ENCODE results near the gene IL20RA. TPM values are rescaled to one million over a fixed set of nuclear protein-coding genes. Genes with fewer than 3 reads are reported as not detected.

Gene IL20RA
- total and polyA plus RNA-seq, 7 experiments from 2014 or later: not detected

DNA sequence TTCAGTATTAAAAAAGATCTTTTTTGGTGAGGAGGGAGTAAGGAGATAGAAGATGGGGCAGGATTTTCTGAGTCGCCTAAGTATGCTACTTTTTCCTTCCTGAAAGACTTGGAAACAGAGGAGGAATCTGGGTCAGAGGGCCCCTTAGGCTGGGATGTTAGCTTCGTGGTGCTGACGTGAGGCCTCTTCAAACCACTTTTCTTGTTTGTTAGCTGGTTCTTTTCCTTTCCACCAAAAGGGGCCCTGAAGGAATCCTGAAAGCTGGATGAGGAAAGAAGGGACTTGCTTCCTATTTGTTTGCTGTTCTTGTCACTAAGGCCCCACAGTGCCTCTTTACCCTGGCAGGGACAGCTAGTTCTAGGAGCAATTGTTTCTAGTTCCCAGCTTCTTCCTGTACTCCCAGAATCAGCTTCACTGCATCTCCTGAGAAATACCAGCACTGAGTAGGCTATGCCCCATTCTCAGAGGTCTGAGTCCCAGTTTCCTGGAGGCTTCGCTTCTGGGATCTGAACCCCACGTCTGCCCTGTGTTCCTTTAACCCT is 2.2 kb upstream of the IL20RA start:
- Histone ChIP-seq H3K4me1 (ENCODE audit: control insufficient read depth in 2 of 2, insufficient read depth in 2 of 2, low read length in 2 of 2) (no peaks in the 10 kb centered on the region), H3K27me3 (ENCODE audit: control insufficient read depth in 2 of 2, insufficient read depth in 2 of 2, low read length in 2 of 2) (peaks cover 2 to 26% of the 10 kb centered on the region in 2 donors), H3K36me3 (ENCODE audit: control insufficient read depth in 2 of 3, insufficient read depth in 3 of 3, low read length in 3 of 3) (no peaks in the 10 kb centered on the region), H3K4me3 (ENCODE audit: low read length) (no peak overlapping the region), H3K9me3 (ENCODE audit: control insufficient read depth in 2 of 3, low read length in 3 of 3) (no peaks in the 10 kb centered on the region), H3K27ac (ENCODE audit: low read depth, low read length) (no peak overlapping the region)
- peaks cover 0 to 10% (median 6%) of the 10 kb centered on the region in 7 donors for H3K4me1 Mint-ChIP-seq
- no peak overlapping the region for H3K27ac Mint-ChIP-seq
- no peak for ATAC-seq
- POLR2A ChIA-PET: no interaction called here
- H3K27me3 Mint-ChIP-seq: peaks cover 84 to 88% (median 87%) of the 10 kb centered on the region in 5 donors
- CTCF ChIA-PET: no interaction called here
- DNase-seq: no peak
- H3K36me3 Mint-ChIP-seq: peaks cover 0 to 4% (median 0%) of the 10 kb centered on the region in 5 donors
- peak overlapping the region in 1 of 10 donors; percentile 29 for H3K4me3 Mint-ChIP-seq
- intact Hi-C loops (cut with micrococcal nuclease): no loop called here
- peaks cover 0 to 4% (median 0%) of the 10 kb centered on the region in 11 donors for H3K9me3 Mint-ChIP-seq

DNA sequence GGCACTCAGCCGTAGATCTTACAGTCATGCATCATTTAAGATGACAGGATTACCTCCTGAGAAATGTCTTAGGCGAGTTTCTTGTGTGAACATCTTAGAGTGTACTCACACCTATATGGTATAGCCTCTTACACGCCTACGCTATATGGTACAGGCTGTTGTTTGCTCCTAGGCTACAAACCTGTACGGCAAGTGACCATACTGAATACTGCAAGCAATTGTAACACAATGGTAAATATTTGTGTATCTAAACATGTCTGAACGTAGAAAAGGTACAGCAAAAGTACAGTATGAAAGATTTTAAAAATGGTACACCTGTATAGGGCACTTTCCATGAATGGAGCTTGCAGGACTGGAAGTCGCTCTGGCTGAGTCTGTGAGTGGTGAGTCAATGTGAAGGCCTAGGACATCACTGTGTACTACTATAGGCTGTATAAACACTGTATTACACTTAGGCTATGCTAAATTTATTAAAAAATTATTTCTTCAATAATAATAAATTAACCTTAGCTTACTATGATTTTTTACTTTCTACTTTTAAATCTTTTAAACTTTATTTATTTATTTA is 541 bp upstream of the IL20RA start:
- no peak overlapping the region for H3K4me3 ChIP-seq (ENCODE audit: low read length)
- no peak for ATAC-seq
- H3K4me3 Mint-ChIP-seq: peak overlapping the region; percentile 45 to 80 (median 72)
- no peak overlapping the region for H3K27ac ChIP-seq (ENCODE audit: low read depth, low read length)
- peaks cover 2 to 30% of the 10 kb centered on the region in 2 donors for H3K27me3 ChIP-seq (ENCODE audit: control insufficient read depth in 2 of 2, insufficient read depth in 2 of 2, low read length in 2 of 2)
- ChIA-PET POLR2A (no interaction called here), CTCF (no interaction called here)
- H3K27ac Mint-ChIP-seq: no peak overlapping the region
- DNase-seq: no peak
- H3K27me3 Mint-ChIP-seq: peaks cover 81 to 90% (median 82%) of the 10 kb centered on the region in 5 donors
- H3K9me3 Mint-ChIP-seq: peaks cover 0 to 7% (median 0%) of the 10 kb centered on the region in 11 donors
- H3K4me1 Mint-ChIP-seq: peaks cover 0 to 10% (median 6%) of the 10 kb centered on the region in 7 donors
- no peaks in the 10 kb centered on the region for H3K4me1 ChIP-seq (ENCODE audit: control insufficient read depth in 2 of 2, insufficient read depth in 2 of 2, low read length in 2 of 2)
- H3K36me3 Mint-ChIP-seq: no peaks in the 10 kb centered on the region
- no peaks in the 10 kb centered on the region for H3K9me3 ChIP-seq (ENCODE audit: control insufficient read depth in 2 of 3, low read length in 3 of 3)
- intact Hi-C loops (cut with micrococcal nuclease): no loop called here
- no peaks in the 10 kb centered on the region for H3K36me3 ChIP-seq (ENCODE audit: control insufficient read depth in 2 of 3, insufficient read depth in 3 of 3, low read length in 3 of 3)

DNA sequence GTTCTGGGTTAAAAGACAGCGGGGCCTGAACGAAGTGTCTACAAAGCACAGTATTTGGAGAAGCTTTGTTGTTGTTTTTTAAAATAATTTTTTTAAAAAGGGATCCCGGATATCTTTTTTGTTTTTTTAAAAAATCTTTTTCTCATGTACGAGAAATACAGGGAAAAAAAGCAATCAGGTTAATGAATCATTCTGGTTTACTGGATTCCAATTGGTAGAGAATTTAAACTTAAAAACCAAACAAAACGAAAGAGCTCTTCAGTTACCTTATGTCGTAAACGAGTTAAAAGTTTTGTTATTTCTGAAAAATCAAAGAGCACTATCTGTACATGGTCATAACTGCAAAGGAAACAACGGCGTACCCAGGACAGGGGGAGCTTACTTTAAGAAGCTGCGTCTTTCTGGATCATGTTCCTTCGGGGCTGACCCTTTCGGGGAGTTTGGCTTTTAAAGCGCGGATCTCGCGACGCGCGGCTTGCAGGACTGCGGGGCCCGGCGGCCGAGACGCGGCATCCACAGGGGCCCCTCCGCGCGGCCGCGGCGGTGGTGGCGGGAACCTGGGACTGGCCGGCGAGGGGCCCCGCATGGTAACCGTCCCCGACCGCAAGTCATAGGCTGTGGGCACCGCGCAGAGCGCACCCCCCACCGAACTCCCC is 927 bp downstream of the IL20RA start:
- H3K36me3 Mint-ChIP-seq: no peaks in the 10 kb centered on the region
- H3K9me3 ChIP-seq (ENCODE audit: control insufficient read depth in 2 of 3, low read length in 3 of 3): no peaks in the 10 kb centered on the region
- H3K27ac Mint-ChIP-seq: no peak overlapping the region
- H3K27ac ChIP-seq (ENCODE audit: low read depth, low read length): no peak overlapping the region
- H3K36me3 ChIP-seq (ENCODE audit: control insufficient read depth in 2 of 3, insufficient read depth in 3 of 3, low read length in 3 of 3): no peaks in the 10 kb centered on the region
- intact Hi-C loops (cut with micrococcal nuclease): no loop called here
- peak overlapping the region; percentile 50 for H3K4me3 ChIP-seq (ENCODE audit: low read length)
- CTCF ChIA-PET: no interaction called here
- no peaks in the 10 kb centered on the region for H3K4me1 ChIP-seq (ENCODE audit: control insufficient read depth in 2 of 2, insufficient read depth in 2 of 2, low read length in 2 of 2)
- H3K4me3 Mint-ChIP-seq: peak overlapping the region; percentile 66 to 85 (median 78)
- ATAC-seq (peak; percentile 36), DNase-seq (no peak)
- peaks cover 0 to 10% (median 6%) of the 10 kb centered on the region in 7 donors for H3K4me1 Mint-ChIP-seq
- H3K9me3 Mint-ChIP-seq: peaks cover 0 to 8% (median 0%) of the 10 kb centered on the region in 11 donors
- peaks cover 81 to 90% (median 87%) of the 10 kb centered on the region in 5 donors for H3K27me3 Mint-ChIP-seq
- POLR2A ChIA-PET: no interaction called here
- peaks cover 2 to 30% of the 10 kb centered on the region in 2 donors for H3K27me3 ChIP-seq (ENCODE audit: control insufficient read depth in 2 of 2, insufficient read depth in 2 of 2, low read length in 2 of 2)

DNA sequence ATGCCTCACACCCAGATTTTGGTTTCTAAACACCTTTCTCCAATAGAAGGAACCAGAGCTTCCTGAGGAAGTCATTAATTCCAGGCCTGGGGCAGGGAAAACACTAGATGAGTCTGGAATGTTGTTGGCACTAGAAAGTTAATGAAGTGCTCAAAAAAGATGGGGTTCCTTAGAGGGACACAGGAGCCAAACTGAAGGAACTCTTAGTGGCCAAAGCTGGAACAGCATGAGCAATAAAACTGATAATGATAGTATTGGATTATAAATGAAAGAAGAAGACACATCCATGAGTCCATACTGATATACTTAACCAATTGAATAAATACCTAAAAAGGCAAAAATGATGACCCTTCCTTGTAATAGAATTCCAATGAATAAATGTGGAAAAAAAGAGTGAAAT is 4.4 kb downstream of the IL20RA start:
- Histone ChIP-seq H3K9me3 (ENCODE audit: control insufficient read depth in 2 of 3, low read length in 3 of 3) (no peaks in the 10 kb centered on the region), H3K36me3 (ENCODE audit: control insufficient read depth in 2 of 3, insufficient read depth in 3 of 3, low read length in 3 of 3) (no peaks in the 10 kb centered on the region), H3K4me1 (ENCODE audit: control insufficient read depth in 2 of 2, insufficient read depth in 2 of 2, low read length in 2 of 2) (no peaks in the 10 kb centered on the region), H3K4me3 (ENCODE audit: low read length) (no peak overlapping the region), H3K27ac (ENCODE audit: low read depth, low read length) (no peak overlapping the region), H3K27me3 (ENCODE audit: control insufficient read depth in 2 of 2, insufficient read depth in 2 of 2, low read length in 2 of 2) (peaks cover 2 to 32% of the 10 kb centered on the region in 2 donors)
- Mint-ChIP-seq H3K27me3 (peaks cover 67 to 87% (median 73%) of the 10 kb centered on the region in 5 donors), H3K36me3 (peaks cover 0 to 2% (median 0%) of the 10 kb centered on the region in 5 donors), H3K9me3 (peaks cover 0 to 8% (median 0%) of the 10 kb centered on the region in 11 donors), H3K4me1 (peaks cover 0 to 13% (median 9%) of the 10 kb centered on the region in 7 donors), H3K27ac (no peak overlapping the region), H3K4me3 (no peak overlapping the region)
- ChIA-PET POLR2A (no interaction called here), CTCF (no interaction called here)
- intact Hi-C loops (cut with micrococcal nuclease): no loop called here
- DNase-seq (no peak), ATAC-seq (no peak)

DNA sequence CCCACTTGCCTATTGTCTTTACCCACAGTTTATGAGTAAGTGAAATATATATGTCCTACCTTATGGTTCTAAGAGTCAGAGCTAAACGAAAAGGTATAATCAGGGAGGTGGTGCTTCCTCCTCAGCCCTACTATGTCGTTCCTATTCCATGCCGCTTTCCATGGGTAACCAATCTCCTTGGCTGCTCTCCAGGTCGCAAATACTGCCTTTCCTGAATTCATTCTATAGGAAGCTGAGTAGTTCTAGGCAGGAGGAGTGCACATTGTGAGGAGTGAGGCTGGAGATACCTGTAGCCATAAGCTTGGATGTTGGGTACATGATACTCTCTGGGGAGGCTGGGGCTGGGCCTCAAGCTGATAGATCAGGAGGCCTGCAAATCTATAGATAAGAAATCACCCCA is 5.8 kb downstream of the IL20RA start:
- Mint-ChIP-seq H3K27ac (no peak overlapping the region), H3K4me1 (peaks cover 1 to 10% (median 5%) of the 10 kb centered on the region in 7 donors), H3K27me3 (peaks cover 63 to 83% (median 68%) of the 10 kb centered on the region in 5 donors), H3K36me3 (peaks cover 0 to 2% (median 0%) of the 10 kb centered on the region in 5 donors), H3K4me3 (no peak overlapping the region), H3K9me3 (peaks cover 0 to 8% (median 0%) of the 10 kb centered on the region in 11 donors)
- ChIA-PET CTCF (no interaction called here), POLR2A (interaction anchor here (0.6 kb wide), 1 partner anchor 720 kb away, joined by 5 read pairs; no protein-coding TSS in a partner anchor)
- DNase-seq (no peak), ATAC-seq (no peak)
- H3K4me3 ChIP-seq (ENCODE audit: low read length): no peak overlapping the region
- intact Hi-C loops (cut with micrococcal nuclease): no loop called here
- no peaks in the 10 kb centered on the region for H3K36me3 ChIP-seq (ENCODE audit: control insufficient read depth in 2 of 3, insufficient read depth in 3 of 3, low read length in 3 of 3)
- H3K9me3 ChIP-seq (ENCODE audit: control insufficient read depth in 2 of 3, low read length in 3 of 3): no peaks in the 10 kb centered on the region
- peaks cover 2 to 33% of the 10 kb centered on the region in 2 donors for H3K27me3 ChIP-seq (ENCODE audit: control insufficient read depth in 2 of 2, insufficient read depth in 2 of 2, low read length in 2 of 2)
- no peak overlapping the region for H3K27ac ChIP-seq (ENCODE audit: low read depth, low read length)
- H3K4me1 ChIP-seq (ENCODE audit: control insufficient read depth in 2 of 2, insufficient read depth in 2 of 2, low read length in 2 of 2): no peaks in the 10 kb centered on the region

DNA sequence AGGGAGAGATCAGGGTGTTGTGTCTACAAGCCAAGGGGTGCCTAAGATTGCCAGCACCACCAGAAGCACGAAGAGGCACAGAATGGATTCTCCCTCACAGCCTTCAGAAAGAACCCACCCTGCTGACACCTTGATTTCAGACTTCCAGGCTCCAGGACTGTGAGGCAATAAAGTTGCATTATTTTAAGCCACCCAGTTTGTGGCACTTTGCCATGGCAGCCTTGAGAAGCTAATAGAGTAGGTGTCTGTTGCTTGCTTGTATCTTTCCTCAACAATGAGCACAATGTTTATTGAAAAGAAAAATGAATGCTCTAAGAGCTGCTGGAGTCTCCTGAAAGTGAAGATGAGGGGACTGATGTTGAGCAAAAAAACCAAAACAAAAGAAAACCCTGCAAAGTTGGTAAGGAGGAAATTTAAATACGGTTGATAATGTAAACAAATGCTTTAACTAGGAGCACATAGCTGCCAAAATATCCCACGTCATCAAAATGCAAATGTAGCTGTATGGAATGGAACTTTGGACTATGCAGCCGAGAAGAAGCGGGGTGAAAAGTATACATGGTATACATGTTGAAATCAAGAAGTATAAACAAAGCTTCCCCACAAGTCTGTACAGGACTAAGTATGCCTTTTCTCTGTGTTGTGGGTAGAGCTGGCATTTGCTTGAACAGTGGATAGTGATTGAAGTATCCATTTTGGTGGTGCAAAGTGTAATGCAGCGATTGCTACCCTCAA is 8.0 kb downstream of the IL20RA start:
- H3K9me3 Mint-ChIP-seq: peaks cover 0 to 8% (median 0%) of the 10 kb centered on the region in 11 donors
- Histone ChIP-seq H3K4me3 (ENCODE audit: low read length) (no peak overlapping the region), H3K4me1 (ENCODE audit: control insufficient read depth in 2 of 2, insufficient read depth in 2 of 2, low read length in 2 of 2) (peaks cover 0 to 10% of the 10 kb centered on the region in 2 donors), H3K27ac (ENCODE audit: low read depth, low read length) (no peak overlapping the region), H3K9me3 (ENCODE audit: control insufficient read depth in 2 of 3, low read length in 3 of 3) (no peaks in the 10 kb centered on the region), H3K27me3 (ENCODE audit: control insufficient read depth in 2 of 2, insufficient read depth in 2 of 2, low read length in 2 of 2) (peaks cover 0 to 14% of the 10 kb centered on the region in 2 donors), H3K36me3 (ENCODE audit: control insufficient read depth in 2 of 3, insufficient read depth in 3 of 3, low read length in 3 of 3) (no peaks in the 10 kb centered on the region)
- no peak for DNase-seq
- H3K4me1 Mint-ChIP-seq: peaks cover 6 to 22% (median 10%) of the 10 kb centered on the region in 7 donors
- ChIA-PET CTCF (no interaction called here), POLR2A (no interaction called here)
- H3K36me3 Mint-ChIP-seq: peaks cover 0 to 2% (median 0%) of the 10 kb centered on the region in 5 donors
- H3K27ac Mint-ChIP-seq: no peak overlapping the region
- ATAC-seq: no peak
- H3K27me3 Mint-ChIP-seq: peaks cover 54 to 83% (median 59%) of the 10 kb centered on the region in 5 donors
- intact Hi-C loops (cut with micrococcal nuclease): no loop called here
- no peak overlapping the region for H3K4me3 Mint-ChIP-seq
